Epithelial cell of prostate (primary cell): ENCODE data around the gene KIR3DL3.
"Not testable (repeated sequence)": the region's sequence is repeated elsewhere in the genome, so short reads cannot be mapped to it uniquely, and the experiment has no call there.

Experiments used
- DNase-seq: peaks from one replicate; pipeline ENCODE4 v3.0.0-alpha.2; 2011; ENCODE audit warnings: low read depth, low spot score
- H3K27ac ChIP-seq: fragments of 450-650 bp; 2 replicates; pipeline ENCODE4 v1.5.1; 2017; ENCODE audit warnings: mild to moderate bottlenecking

The KIR3DL3 gene

DNA sequence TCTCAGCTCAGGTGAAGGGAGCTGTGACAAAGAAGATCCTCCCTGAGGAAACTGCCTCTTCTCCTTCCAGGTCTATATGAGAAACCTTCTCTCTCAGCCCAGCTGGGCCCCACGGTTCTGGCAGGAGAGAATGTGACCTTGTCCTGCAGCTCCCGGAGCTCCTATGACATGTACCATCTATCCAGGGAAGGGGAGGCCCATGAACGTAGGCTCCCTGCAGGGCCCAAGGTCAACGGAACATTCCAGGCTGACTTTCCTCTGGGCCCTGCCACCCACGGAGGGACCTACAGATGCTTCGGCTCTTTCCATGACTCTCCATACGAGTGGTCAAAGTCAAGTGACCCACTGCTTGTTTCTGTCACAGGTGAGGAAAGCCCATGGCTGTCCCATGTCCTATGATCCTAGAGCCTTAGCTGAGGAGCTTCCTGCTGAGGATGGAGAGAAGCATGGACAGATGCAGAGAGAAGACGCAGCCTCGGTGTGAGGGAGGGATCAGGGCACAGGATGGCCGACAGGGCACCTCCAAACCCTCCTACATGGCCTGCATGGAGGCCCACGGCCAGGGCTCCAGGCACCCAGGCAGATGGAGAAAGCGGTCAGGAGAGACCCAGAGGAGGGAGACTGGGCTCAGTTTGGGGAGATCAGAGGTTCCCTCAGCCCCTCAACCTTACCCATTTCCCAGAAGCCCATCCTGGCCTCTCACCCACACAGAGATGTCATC, 51.0 kb downstream of the KIR3DL3 start:
- not testable (repeated sequence) for H3K27ac ChIP-seq, DNase-seq

DNA sequence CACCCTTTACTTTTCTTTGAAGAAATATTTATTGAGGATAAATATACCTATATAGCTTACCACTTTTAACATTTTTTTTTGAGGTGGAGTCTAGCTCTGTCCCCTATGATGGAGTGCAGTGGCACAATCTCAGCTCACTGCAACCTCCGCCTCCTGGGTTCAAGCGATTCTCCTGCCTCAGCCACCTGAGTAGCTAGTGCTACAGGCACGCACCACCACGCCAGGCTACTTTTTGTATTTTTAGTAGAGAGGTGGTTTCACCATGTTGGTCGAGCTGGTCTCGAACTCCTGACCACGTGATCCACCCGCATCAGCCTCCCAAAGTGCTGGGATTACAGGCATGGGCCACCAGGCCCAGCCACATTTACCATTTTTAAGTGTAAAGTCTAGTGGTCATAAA, 51.6 kb downstream of the KIR3DL3 start:
- not testable (repeated sequence) for DNase-seq, H3K27ac ChIP-seq

DNA sequence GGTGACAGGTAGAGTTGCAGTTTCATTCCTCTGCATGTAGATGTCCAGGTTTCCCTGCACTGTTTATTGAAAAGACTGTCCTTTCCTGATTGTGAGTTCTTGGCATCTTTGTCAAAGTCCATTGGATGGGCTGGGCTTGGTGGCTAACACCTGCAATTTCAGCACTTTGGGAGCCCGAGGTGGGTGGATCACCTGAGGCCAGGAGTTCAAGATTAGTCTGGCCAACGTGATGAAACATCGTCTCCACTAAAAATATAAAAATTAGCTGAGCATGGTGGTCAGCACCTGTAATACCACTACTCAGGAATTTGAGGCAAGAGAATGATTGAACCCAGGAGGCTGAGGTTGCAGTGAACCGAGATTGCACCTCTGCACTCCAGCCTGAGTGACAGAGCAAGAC, 53.6 kb downstream of the KIR3DL3 start:
- not testable (repeated sequence) for DNase-seq, H3K27ac ChIP-seq

DNA sequence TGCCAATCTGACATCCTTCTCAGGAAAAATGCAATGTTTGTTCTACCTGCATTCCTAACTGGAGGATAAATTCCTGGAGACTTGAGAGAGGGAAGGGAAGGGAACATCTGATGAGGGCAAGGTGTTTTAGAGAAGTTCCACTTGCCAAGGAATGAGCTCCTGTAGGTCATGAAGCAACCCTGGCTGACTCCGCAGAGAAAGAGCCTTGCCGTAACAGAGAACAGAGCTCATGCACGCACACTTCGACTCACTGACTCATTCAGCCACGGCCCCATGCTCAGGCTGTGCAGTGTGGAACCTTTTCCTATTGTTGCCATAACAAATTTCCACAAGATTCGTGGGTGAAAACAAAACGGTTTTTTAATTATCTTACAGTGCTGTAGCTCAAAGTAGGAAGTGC, 54.7 kb downstream of the KIR3DL3 start:
- not testable (repeated sequence) for H3K27ac ChIP-seq, DNase-seq

DNA sequence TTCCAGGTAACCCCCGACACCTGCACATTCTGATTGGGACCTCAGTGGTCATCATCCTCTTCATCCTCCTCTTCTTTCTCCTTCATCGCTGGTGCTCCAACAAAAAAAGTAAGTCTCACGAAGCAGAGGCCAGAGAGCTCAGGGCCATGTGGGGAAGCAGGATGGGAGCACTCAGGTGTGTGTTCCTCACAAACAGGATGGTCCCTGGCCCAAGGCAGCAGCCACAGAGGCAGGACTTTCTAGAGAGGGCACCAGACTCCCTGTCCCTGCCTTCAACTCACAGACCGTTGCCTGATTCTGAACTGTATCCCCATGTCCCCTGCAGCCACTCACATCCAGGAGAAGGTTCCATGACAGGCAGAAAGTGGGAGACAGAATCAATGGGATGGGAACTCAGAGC, 58.7 kb downstream of the KIR3DL3 start:
- H3K27ac ChIP-seq, DNase-seq: not testable (repeated sequence)
